Jurkat, Clone E6-1 (cell line): ENCODE data around the gene CD33. TPM values are rescaled to one million over a fixed set of nuclear protein-coding genes. Genes with fewer than 3 reads are reported as not detected.
"Not testable (repeated sequence)": the region's sequence is repeated elsewhere in the genome, so short reads cannot be mapped to it uniquely, and the experiment has no call there.

Source experiments
- DNase-seq: peaks from one replicate; pipeline ENCODE4 v3.0.0-alpha.2; 2011; ENCODE audit warnings: low read depth, low spot score
- H3K4me3 ChIP-seq: 2 replicates; pipeline ENCODE4 v1.5.1; 2011; ENCODE audit warnings: mild to moderate bottlenecking, low read length, control low read depth, moderate library complexity
- polyA plus RNA-seq: library from polyadenylated mRNA; unstranded; fragments of >200 nt; gene quantifications from one replicate; pipeline ENCODE4 v1.2.1, GENCODE V29; 2012; ENCODE audit warnings: missing spikeins; ENCODE audit not compliant: insufficient read length, insufficient read depth

CD33 gene
- polyA plus RNA-seq: not detected

- DNase-seq, H3K4me3 ChIP-seq: not testable (repeated sequence)
Measured at GRCh38 chr19:51224898-51225393, at the start of gene CD33. TSS of gene CD33 (plus strand) at chr19:51225080. CDS start at chr19:51225119, 39 bp downstream.

GRCh38 chr19:51179256-51179655, 45.6 kb upstream of the CD33 start:
- no peak for DNase-seq
- no peak overlapping the region for H3K4me3 ChIP-seq

- no peak overlapping the region for H3K4me3 ChIP-seq
- no peak for DNase-seq
Measured at GRCh38 chr19:51181377-51181912, 43.4 kb upstream of the CD33 start.

- H3K4me3 ChIP-seq: no peak overlapping the region
- no peak for DNase-seq
Measured at GRCh38 chr19:51181913-51182419, 42.9 kb upstream of the CD33 start.

GRCh38 chr19:51183629-51184028, 41.3 kb upstream of the CD33 start:
- no peak overlapping the region for H3K4me3 ChIP-seq
- DNase-seq: no peak

- no peak for DNase-seq
- H3K4me3 ChIP-seq: no peak overlapping the region
Measured at GRCh38 chr19:51185069-51185867, 39.6 kb upstream of the CD33 start.

- H3K4me3 ChIP-seq: no peak overlapping the region
- DNase-seq: no peak
Measured at GRCh38 chr19:51185868-51186215, 39.0 kb upstream of the CD33 start.

- DNase-seq: no peak
- H3K4me3 ChIP-seq: no peak overlapping the region
Measured at GRCh38 chr19:51186323-51186722, 38.6 kb upstream of the CD33 start.

- no peak for DNase-seq
- no peak overlapping the region for H3K4me3 ChIP-seq
Measured at GRCh38 chr19:51187395-51188226, 37.3 kb upstream of the CD33 start.

- no peak overlapping the region for H3K4me3 ChIP-seq
- DNase-seq: no peak
Measured at GRCh38 chr19:51188227-51188559, 36.7 kb upstream of the CD33 start.

- no peak for DNase-seq
- H3K4me3 ChIP-seq: no peak overlapping the region
Measured at GRCh38 chr19:51192689-51193088, 32.2 kb upstream of the CD33 start.

- no peak for DNase-seq
- H3K4me3 ChIP-seq: no peak overlapping the region
Measured at GRCh38 chr19:51194527-51195315, 30.2 kb upstream of the CD33 start.

- no peak for DNase-seq
- H3K4me3 ChIP-seq: no peak overlapping the region
Measured at GRCh38 chr19:51195316-51195586, 29.6 kb upstream of the CD33 start.

GRCh38 chr19:51195616-51196015, 29.3 kb upstream of the CD33 start:
- no peak overlapping the region for H3K4me3 ChIP-seq
- no peak for DNase-seq

GRCh38 chr19:51196181-51196580, 28.7 kb upstream of the CD33 start:
- DNase-seq: no peak
- no peak overlapping the region for H3K4me3 ChIP-seq

- H3K4me3 ChIP-seq: no peak overlapping the region
- no peak for DNase-seq
Measured at GRCh38 chr19:51198641-51199040, 26.2 kb upstream of the CD33 start.

- no peak overlapping the region for H3K4me3 ChIP-seq
- no peak for DNase-seq
Measured at GRCh38 chr19:51200071-51200666, 24.7 kb upstream of the CD33 start.

GRCh38 chr19:51201712-51202111, 23.2 kb upstream of the CD33 start:
- H3K4me3 ChIP-seq: no peak overlapping the region
- no peak for DNase-seq

GRCh38 chr19:51203916-51204315, 21.0 kb upstream of the CD33 start:
- H3K4me3 ChIP-seq: no peak overlapping the region
- DNase-seq: no peak
